PC-3 (cell line): ENCODE data around the gene HINT3. TPM values are rescaled to one million over a fixed set of nuclear protein-coding genes. Genes with fewer than 3 reads are reported as not detected.
A peak's percentile ranks its signal among the peaks of the same experiment; 100 is the strongest.

ENCODE experiments used
- ATAC-seq: fragments of 200-7000 bp; cut with Tn5 transposase; 2 replicates; pipeline ENCODE4 v1.9.1; 2020; ENCODE audit warnings: mild to moderate bottlenecking, moderate library complexity
- BruUV-seq: library from RNA; stranded (reverse); fragments of 400-500 nt; replicated peaks from 2 replicates; lab custom pipeline; 2021; lab: Mats Ljungman, UMichigan
- CTCF ChIA-PET: fragments of 300-600 bp; sonication (Branson Sonifier 250); formaldehyde crosslinking; loops from one replicate; lab custom pipeline; 2022; ENCODE audit warnings: antibody characterized with exemption; lab: Charles Lee
- POLR2A ChIA-PET: fragments of 300-600 bp; sonication (Branson Sonifier 250); formaldehyde crosslinking; loops from one replicate; lab custom pipeline; 2022; ENCODE audit warnings: antibody characterized with exemption; ENCODE audit not compliant: unreplicated experiment; lab: Charles Lee
- DNase-seq: peaks from one replicate; pipeline ENCODE4 v3.0.0-alpha.2; 2015
- H2AFZ ChIP-seq: fragments of 300-600 bp; sonication (generic); 2 replicates; pipeline ENCODE4 v1.6.0; 2016; ENCODE audit warnings: antibody characterized with exemption, low read length
- H3F3A ChIP-seq: fragments of 300-600 bp; sonication (generic); one replicate; pipeline ENCODE4 v1.6.0; 2017; ENCODE audit warnings: antibody characterized with exemption, low read length, control low read depth, mild to moderate bottlenecking; ENCODE audit not compliant: unreplicated experiment
- H3K27ac ChIP-seq: fragments of 300-600 bp; sonication (generic); 2 replicates; pipeline ENCODE4 v1.5.1; 2016; ENCODE audit warnings: mild to moderate bottlenecking, low read length
- H3K27me3 ChIP-seq: fragments of 300-600 bp; sonication (generic); 2 replicates; pipeline ENCODE4 v1.6.1; 2016; ENCODE audit warnings: low read length, mixed read lengths
- H3K36me3 ChIP-seq: fragments of 300-600 bp; sonication (generic); 2 replicates; pipeline ENCODE4 v1.6.1; 2016; ENCODE audit warnings: low read depth, mixed run types, low read length, mixed read lengths
- H3K4me1 ChIP-seq: fragments of 300-600 bp; sonication (generic); 2 replicates; pipeline ENCODE4 v1.5.1; 2016; ENCODE audit warnings: low read length; ENCODE audit not compliant: insufficient read depth
- H3K4me2 ChIP-seq: fragments of 300-600 bp; sonication (generic); 2 replicates; pipeline ENCODE4 v1.6.0; 2016; ENCODE audit warnings: low read length
- H3K4me3 ChIP-seq: fragments of 300-600 bp; sonication (generic); 2 replicates; pipeline ENCODE4 v1.5.1; 2016; ENCODE audit warnings: mild to moderate bottlenecking, low read length, mixed read lengths
- H3K79me2 ChIP-seq: fragments of 300-600 bp; sonication (generic); 2 replicates; pipeline ENCODE4 v1.6.1; 2017; ENCODE audit warnings: low read length, mixed read lengths
- H3K9ac ChIP-seq: fragments of 300-600 bp; sonication (generic); 2 replicates; pipeline ENCODE4 v1.6.0; 2016; ENCODE audit warnings: mild to moderate bottlenecking, low read length
- H3K9me2 ChIP-seq: fragments of 300-600 bp; sonication (generic); replicated peaks from 2 replicates; pipeline ENCODE4 v1.6.1; 2016; ENCODE audit warnings: mixed run types, low read length, mixed read lengths
- H3K9me3 ChIP-seq: fragments of 300-600 bp; sonication (generic); 2 replicates; pipeline ENCODE4 v1.6.1; 2016; ENCODE audit warnings: low read length, mixed read lengths
- H4K20me1 ChIP-seq: fragments of 300-600 bp; sonication (generic); 2 replicates; pipeline ENCODE4 v1.6.1; 2016; ENCODE audit warnings: low read length, mixed read lengths
- CTCF ChIP-seq: fragments of 300-600 bp; sonication (generic); conservative IDR thresholded peaks from 2 replicates; pipeline ENCODE4 v1.5.1; 2017; ENCODE audit warnings: antibody characterized with exemption, low read depth, mild to moderate bottlenecking, low read length
- EZH2 ChIP-seq: fragments of 300-600 bp; sonication (generic); IDR thresholded peaks from one replicate; pipeline ENCODE4 v1.6.1; 2017; ENCODE audit warnings: antibody characterized with exemption, mild to moderate bottlenecking, low read length; ENCODE audit not compliant: unreplicated experiment
- EZH2phosphoT487 ChIP-seq: fragments of 300-600 bp; sonication (generic); IDR thresholded peaks from 2 replicates; pipeline ENCODE4 v1.6.1; 2018; ENCODE audit warnings: mild to moderate bottlenecking, antibody characterized with exemption, low read length, borderline replicate concordance
- intact Hi-C: fragments of 100-400 bp; cut with micrococcal nuclease; formaldehyde crosslinking; loops from 2 replicates; pipeline ENCODE4 v1.9.0; 2023
- total RNA-seq: library from RNA; depleted of rRNA; stranded (reverse); fragments of >200 nt; gene quantifications from 2 replicates; pipeline ENCODE4 v1.2.3, GENCODE V29; 2014; rRNA removed

The HINT3 gene
- total RNA-seq, 1 experiment from 2014 or later: 7.8 TPM

- Histone ChIP-seq H3K4me2 (no peak overlapping the region), H3K9me3 (no peaks in the 10 kb centered on the region), H3F3A (no peaks in the 10 kb centered on the region), H3K9ac (no peak overlapping the region), H3K36me3 (peaks cover 25% of the 10 kb centered on the region), H3K27me3 (no peaks in the 10 kb centered on the region), H3K4me3 (no peak overlapping the region), H2AFZ (no peak overlapping the region), H4K20me1 (no peaks in the 10 kb centered on the region), H3K4me1 (peaks cover 6% of the 10 kb centered on the region; the same call in 1 of the 2 replicates), H3K27ac (no peak overlapping the region), H3K9me2 (no peaks in the 10 kb centered on the region), H3K79me2 (no peaks in the 10 kb centered on the region)
- CTCF ChIA-PET: no interaction called here
- POLR2A ChIA-PET: no interaction called here
- BruUV-seq: no TSS peak
- DNase-seq (no peak), ATAC-seq (no peak)
- intact Hi-C loops: no loop called here
- TF ChIP-seq EZH2phosphoT487: no peak
- TF ChIP-seq EZH2: no peak
- no peak for TF ChIP-seq CTCF
Observed at GRCh38 chr6:126026001-126026400, 69.4 kb downstream of the HINT3 start.

GRCh38 chr6:126027601-126028000, 71.0 kb downstream of the HINT3 start:
- Histone ChIP-seq H2AFZ (no peak overlapping the region), H3K27me3 (no peaks in the 10 kb centered on the region), H3K79me2 (no peaks in the 10 kb centered on the region), H3K9ac (no peak overlapping the region), H4K20me1 (no peaks in the 10 kb centered on the region), H3K36me3 (peaks cover 13% of the 10 kb centered on the region), H3K4me3 (no peak overlapping the region), H3K27ac (no peak overlapping the region), H3K9me2 (no peaks in the 10 kb centered on the region), H3F3A (no peaks in the 10 kb centered on the region), H3K4me2 (no peak overlapping the region), H3K4me1 (peaks cover 6% of the 10 kb centered on the region; the same call in 1 of the 2 replicates), H3K9me3 (no peaks in the 10 kb centered on the region)
- TF ChIP-seq EZH2 (no peak), EZH2phosphoT487 (no peak), CTCF (no peak)
- ATAC-seq: peak; percentile 48
- intact Hi-C loops: no loop called here
- POLR2A ChIA-PET: no interaction called here
- peak; percentile 31 for DNase-seq
- CTCF ChIA-PET: no interaction called here
- no TSS peak for BruUV-seq

Other genes starting within 250 kb of the HINT3 start
- gene HEY2, start 207.1 kb upstream of the HINT3 start, total RNA-seq: not detected in 2 replicates
- gene NCOA7, start 165.8 kb upstream of the HINT3 start, total RNA-seq: 12.1 and 13.4 TPM in 2 replicates
- 17.9 and 23.5 TPM in 2 replicates for gene TRMT11, start 29.8 kb downstream of the HINT3 start, total RNA-seq